ENCODE results near the gene CABP4.

CABP4 gene

DNA sequence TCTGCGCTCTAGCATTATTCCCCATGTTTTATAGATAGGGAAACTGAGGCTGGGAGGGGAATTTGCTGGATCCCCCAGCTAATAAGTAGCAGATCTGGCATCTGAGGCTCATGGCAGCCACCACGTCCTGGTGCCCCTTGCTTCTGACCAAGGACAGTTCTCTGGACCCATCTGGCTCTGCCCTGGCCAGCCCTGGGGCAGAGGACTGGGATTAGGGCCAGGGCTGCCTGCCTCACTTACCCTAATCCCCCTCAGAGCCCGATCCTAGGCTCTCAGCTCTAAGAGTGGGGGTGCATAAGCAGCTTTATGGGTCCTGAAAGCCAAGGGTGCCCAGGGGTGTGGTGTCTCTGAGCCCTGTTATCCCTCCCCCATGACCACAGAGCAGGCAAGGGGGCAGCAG lies at the start of gene CABP4:
CABP4 (plus strand) TSS at position 301 of the 400 bp plus-strand sequence; CDS start at position 371, 70 bp downstream.
- no peak for DNase-seq (ENCODE audit: low spot score)

DNA sequence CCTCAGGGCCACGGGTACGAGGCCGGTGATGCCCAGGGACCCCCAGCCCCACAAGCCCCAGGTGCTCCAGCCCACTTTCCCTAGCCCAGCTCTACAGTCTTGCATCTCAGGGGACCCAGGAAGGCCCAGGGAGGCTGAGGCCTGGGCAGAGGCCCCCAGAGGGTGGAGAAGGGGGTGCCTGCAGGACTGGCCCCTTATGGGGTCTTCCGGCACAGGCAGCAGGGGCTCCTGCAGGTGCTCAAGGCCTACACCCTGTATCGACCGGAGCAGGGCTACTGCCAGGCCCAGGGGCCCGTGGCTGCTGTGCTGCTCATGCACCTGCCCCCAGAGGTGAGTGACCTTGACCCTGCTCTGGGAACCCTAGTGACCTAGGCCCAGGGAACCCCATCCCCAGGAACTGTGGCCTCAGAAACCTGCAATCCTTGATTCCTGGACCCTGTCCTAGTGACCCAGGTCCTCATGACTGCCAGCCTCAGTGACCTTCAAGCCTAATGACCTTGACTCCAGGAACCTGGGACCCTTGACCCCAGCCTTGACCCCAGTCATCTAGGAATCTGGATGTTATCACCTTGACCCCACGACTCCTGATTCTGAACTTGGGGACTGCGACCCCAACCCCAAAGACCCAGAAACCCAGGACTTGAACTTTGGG lies 49.3 kb upstream of the CABP4 start:
- DNase-seq (ENCODE audit: low spot score): no peak

DNA sequence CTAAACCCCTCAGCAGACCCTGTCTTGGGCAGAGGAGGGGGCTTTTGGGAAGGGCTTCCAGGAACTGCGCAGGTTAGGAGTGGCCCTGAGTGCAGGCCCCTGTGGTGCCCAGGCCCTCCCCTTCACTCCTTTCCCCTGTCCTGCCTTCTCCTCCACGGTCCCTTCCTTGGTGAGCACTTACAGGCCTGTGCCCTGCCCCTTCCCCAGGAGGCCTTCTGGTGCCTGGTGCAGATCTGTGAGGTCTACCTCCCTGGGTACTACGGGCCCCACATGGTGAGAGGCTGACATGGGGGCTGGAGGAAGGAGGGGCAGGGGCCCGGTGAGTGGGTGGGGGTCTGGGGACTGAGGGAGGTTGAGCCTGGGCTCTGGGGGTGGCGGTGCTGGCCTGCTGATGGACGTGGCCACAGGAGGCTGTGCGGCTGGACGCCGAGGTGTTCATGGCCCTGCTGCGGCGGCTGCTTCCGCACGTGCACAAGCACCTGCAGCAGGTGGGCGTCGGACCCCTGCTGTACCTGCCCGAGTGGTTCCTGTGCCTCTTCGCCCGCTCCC lies 48.7 kb upstream of the CABP4 start:
- no peak for DNase-seq (ENCODE audit: low spot score)

- no peak for DNase-seq (ENCODE audit: low spot score)
These were observed 48.0 kb upstream of the CABP4 start for GRCh38 chr11:67406969-67407687.

DNA sequence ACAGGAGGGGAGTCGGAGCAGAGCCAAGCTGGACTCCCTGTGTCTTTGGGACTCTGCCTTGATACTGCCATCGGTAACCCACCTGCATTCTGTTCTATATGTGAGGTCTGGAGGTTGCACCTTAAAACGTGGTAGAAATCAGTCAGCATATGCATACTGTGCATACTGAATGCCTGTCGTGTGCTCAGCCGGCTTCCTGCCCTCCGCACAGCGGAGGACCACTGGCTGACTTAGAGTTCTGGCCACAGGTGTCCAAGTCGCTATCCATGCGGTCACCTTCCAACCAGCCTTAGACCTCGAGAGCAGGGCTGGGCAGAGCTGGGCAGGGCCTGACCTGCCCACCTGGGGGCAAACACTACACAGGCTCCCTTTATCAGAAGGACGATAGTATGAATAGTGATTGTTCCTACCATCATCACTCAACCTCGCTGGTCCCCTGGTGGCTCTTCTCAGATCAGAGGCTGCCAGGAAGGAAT lies 47.4 kb upstream of the CABP4 start:
- DNase-seq (ENCODE audit: low spot score): no peak

GRCh38 chr11:67408437-67409200 lies 46.5 kb upstream of the CABP4 start:
- DNase-seq (ENCODE audit: low spot score): no peak

- peak; percentile 87 for DNase-seq (ENCODE audit: low spot score)
These were observed 45.9 kb upstream of the CABP4 start for GRCh38 chr11:67409261-67409666.

- no peak for DNase-seq (ENCODE audit: low spot score)
These were observed 45.3 kb upstream of the CABP4 start for GRCh38 chr11:67409781-67410368.

- DNase-seq (ENCODE audit: low spot score): no peak
These were observed 44.8 kb upstream of the CABP4 start for GRCh38 chr11:67410369-67410831.

GRCh38 chr11:67410984-67411784 lies 44.0 kb upstream of the CABP4 start:
- DNase-seq (ENCODE audit: low spot score): no peak

DNA sequence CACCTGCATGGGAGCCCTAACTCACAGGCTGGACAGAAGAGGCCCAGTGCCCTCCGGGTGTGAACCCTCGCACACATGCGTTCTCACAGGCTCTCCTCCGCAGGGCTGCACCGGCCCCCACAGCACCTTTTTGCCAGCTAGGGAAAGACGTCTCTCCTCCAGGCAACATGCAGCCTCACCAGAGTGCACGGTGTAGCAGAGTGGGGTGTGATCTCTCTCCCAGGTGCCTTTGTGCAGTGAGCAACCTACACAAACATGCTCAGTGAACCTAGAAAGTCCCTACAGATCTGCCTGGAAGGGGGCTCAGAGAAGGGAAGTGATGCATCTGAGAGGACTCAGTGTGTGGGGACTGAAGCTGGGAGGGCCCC lies 43.4 kb upstream of the CABP4 start:
- no peak for DNase-seq (ENCODE audit: low spot score)

- no peak for DNase-seq (ENCODE audit: low spot score)
These were observed 42.5 kb upstream of the CABP4 start for GRCh38 chr11:67412495-67413179.

- no peak for DNase-seq (ENCODE audit: low spot score)
These were observed 41.8 kb upstream of the CABP4 start for GRCh38 chr11:67413266-67413849.

DNA sequence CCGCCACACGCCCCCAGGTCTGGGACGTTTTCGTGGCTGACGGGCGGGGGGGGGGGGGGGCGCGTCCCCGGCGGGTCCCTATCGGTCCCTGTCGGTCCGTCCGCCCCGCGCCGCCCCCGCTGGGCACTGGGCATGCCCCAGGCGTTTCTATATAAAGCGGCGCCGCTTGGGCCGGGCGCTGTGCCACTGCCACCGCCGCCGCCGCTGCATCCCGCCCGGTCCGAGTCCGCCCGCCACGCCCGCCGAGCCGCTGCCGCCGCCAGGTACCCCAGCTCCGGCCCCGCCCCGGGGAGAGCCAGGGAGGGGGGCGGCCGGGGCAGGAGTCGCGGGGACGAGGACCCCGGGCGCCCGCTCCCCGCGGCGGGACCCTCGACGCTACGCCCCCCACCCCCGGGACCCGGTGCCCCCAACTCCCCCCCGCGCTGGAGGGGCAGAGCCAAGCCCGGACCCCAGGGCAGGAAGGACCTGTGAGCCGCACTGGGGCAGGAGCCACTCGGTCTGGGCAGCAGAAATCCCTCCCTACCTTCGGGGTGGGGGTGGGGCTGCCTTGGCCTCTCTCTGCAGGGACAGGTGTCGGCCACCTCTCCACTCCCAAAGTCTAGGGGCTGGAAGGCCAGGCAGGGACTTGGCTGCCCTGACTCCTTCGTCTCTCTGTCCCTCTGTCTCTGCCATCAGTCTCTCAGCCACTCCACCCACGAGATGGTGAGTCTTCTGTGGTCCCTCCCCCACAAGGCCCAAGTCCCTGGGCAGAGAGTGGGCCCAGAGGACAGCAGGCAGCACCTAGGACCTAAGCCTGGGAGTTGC lies 39.5 kb upstream of the CABP4 start, which contains the start of gene CARNS1:
CARNS1 (plus strand) TSS at position 178 of the 804 bp plus-strand sequence; CDS start at position 700, 522 bp downstream.
- no peak for DNase-seq (ENCODE audit: low spot score)

- peak; percentile 93 for DNase-seq (ENCODE audit: low spot score)
These were observed 38.5 kb upstream of the CABP4 start for GRCh38 chr11:67416416-67417335.

DNA sequence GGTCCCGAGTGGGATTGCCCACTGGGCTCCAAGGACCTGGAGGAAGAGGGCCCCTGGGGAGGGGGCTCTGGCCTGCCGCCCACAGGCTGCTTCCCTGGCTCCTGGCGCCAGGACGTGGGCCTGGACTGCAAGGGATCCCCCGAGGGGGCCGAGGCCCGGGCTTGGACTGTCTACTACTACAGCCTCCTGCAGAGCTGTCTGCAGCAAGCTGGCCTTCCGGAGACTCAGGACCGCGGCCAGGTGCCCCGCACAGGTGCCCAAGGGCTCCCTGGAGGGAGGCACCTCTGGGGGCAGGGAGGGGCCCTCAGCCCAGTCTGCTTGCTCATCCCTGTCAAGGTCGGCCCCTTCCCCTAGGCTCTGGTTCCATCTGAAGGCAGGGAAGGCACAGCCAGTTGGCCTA lies 37.7 kb upstream of the CABP4 start:
- no peak for DNase-seq (ENCODE audit: low spot score)

DNA sequence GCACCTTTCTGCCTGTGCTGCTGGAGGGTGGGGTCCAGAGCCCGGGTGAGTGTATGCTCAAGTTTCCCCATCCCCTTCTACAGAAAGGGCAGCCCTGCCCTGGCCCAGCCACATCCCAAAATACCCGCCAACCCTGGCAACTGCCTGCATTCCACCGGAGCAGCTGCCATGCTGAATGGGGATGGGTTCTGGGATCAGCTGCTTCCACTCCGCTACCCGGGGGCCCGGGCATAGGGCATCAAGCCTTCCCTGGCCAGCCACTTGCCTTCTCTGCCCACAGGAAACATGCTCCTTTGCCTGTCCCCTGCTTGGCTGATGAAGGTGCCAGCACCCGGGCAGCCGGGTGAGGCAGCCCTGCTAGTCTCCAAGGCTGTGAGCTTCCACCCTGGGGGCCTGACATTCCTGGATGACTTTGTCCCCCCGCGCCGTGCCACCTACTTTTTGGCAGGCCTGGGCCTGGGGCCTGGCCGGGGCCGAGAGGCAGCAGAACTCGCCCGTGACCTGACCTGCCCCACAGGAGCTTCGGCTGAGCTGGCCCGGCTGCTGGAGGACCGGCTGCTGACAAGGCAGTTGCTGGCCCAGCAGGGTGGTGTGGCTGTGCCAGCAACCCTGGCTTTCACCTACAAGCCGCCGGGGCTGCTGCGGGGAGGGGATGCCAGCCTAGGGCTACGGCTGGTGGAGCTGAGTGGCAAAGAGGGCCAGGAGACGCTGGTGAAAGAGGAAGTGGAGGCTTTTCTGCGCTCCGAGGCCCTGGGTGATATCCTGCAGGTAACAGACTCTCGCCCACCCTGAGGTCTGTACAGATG lies 36.5 kb upstream of the CABP4 start:
- DNase-seq (ENCODE audit: low spot score): peak; percentile 48

Data from CD4-positive, alpha-beta T cell treated with Interleukin-6 at 100 ng/mL for 8 hours (primary cell).